HK-2 (cell line): ENCODE measurements around the gene LRRC15.

Source experiments
- DNase-seq: peaks from one replicate; pipeline ENCODE4 v3.0.0-alpha.2; 2018; ENCODE audit not compliant: unreplicated experiment

Gene LRRC15

GRCh38 chr3:194384569-194385001 lies 15.0 kb upstream of the LRRC15 start:
- DNase-seq = no peak

DNA sequence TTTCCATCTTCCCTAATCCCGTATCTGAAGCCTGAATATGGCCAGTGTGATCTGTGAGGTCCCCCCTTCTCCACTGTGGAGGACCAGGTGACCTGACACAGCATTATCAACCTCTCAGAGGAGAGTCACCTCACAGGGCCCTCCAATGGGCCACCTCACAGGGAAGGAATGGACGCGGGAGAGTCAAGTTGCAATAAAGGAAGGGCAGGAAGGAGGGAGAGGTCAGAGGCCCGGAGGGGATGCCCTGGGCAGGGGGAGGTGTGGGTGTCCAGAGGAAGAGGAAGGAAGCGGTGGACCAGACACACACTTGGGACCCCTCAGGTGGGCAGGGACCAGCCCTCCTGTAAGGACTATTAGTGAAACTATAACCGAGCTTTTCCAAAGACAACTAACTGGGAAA lies 14.6 kb upstream of the LRRC15 start:
- DNase-seq = no peak

DNA sequence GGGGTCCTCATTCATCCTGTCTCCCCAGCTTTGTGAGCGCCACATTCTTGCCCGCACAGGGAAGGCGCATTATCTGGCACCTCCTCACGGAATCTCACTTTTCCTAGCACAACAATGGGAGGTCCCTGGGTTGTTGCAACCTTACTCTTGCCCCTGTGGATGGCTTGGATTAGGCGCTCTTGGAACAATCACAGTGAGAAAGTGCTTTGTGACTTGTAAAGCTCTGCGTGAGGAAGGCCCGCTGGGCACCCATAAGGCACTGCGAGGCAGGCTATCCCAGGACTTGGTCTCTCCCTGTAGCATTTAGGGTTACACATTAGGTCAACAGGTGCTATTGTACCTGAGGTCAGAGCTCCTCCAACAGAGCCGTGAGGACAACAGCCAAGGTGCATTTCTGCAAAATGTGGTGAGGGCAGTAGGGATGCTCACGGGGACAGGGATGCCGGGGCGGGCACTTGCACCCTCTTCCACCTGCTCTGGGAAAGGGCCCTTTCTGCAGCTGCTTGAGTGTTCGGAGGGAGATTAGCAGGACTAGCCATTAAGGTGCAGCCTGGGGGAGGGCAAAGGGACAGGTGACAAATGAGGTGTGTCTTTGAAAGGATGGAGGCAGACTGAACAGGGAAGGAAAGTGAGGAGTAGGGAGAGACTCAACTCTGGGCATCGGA lies 13.9 kb upstream of the LRRC15 start:
- no peak for DNase-seq

DNA sequence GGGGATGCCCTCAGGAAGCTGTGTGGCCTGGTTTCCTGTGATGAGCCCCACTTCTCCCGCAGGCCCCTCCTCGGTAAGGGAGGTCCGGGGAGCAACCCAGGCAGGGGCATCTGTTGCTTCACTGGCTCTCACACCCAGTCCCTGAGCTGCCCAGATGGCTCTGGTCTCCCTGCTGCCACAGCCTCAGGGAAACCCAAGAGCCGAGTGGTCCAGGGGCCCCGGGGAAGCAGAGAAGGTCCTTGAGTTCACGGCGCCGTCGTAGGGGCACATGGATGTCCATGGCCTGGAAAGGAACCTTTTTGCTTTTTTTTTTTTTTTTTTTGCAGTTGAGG lies 13.3 kb upstream of the LRRC15 start:
- no peak for DNase-seq

DNA sequence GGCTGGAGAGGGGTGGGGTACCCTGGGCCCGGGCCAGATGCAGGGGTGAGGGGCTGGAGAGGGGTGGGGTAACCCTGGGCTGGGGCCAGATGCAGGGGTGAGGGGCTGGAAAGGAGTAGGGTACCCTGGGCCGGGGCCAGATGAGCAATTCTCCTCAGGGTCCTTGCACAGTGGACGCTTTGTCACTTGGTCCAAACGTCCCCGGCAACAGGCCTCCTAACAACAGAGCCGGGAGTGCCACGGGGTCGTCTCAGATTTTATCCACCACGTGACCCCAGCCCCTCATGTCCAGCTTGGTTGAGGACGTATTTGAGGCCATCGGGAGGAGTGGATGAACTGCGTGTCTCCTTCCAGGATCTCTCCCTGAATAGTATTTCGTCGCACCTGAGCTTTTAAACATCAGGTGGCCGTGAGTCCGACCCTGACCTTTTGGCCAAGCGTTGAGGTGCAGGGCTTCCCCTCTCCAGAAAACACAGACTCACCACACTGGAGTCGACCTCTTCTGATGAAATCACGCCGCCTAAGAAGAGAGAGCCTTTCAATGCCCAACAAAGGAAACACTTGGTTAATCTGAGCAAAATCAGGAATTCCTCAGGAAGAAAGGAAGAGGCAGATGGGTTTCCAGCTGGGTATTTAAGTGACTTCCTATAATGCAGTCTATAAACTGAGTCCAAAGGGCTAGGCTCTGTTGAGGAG lies 12.8 kb upstream of the LRRC15 start:
- DNase-seq = no peak

DNA sequence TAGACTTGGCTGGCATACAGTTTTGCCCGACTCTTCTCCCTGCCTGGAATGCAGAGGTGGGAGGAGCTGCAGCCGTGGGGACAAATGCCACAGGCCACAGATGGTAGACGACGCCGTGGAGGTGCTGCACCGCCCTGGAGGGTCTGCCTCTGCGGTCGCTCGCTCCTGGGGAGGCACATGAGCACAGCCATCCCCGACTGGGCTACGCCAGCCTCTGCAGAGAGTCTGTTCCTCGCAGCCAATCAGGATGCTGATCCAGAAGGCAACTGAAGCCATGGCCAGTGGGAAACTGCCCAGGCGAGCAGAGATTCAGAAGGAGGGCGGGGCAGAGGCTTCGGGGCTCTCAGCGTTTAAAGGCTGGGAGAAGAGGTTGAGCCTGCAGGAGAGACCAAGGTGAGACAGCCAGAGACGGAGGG lies 11.9 kb upstream of the LRRC15 start:
- DNase-seq = no peak

- DNase-seq = no peak
Measured at GRCh38 chr3:194380326-194380725, 10.8 kb upstream of the LRRC15 start.

DNA sequence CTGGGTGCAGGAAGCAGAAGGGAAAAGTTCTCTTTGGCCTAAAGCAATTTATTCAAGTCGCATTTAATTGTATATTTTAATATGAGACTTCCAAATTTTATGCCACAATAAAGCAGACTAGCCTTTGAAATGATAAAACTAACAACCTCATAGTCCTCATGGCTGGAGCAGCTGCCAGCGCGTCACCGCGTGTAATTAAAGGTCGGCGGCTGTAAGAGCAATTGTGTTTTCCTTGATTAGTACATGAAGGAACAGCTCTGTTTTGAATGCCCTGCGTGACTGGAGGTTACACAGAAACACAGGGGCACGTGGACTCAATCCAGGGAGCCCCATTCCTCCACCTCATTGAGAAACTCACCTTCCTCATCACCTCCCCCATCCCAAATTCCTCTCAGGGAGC lies 10.1 kb upstream of the LRRC15 start:
- no peak for DNase-seq

GRCh38 chr3:194379231-194379630 lies 9.7 kb upstream of the LRRC15 start:
- DNase-seq = no peak

DNA sequence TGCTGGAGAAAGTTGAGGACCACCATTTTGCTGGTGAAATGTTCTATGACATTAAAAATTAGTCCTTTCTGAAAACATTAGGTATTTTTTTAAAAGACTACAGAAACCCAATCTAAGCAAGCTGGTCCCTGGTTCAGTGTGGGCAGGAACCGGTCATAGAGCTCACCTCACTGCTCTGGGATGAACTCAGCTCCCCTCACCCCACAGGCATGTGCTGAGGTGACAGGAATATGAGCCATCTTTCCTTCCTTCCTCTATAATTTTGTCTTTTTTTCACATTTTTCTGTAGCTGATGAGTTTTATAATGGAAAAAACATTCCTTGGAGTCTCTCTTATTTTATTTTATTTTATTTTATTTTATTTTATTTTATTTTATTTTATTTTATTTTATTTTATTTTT lies 8.2 kb upstream of the LRRC15 start:
- no peak for DNase-seq

GRCh38 chr3:194376241-194376560 lies 6.7 kb upstream of the LRRC15 start:
- no peak for DNase-seq

DNA sequence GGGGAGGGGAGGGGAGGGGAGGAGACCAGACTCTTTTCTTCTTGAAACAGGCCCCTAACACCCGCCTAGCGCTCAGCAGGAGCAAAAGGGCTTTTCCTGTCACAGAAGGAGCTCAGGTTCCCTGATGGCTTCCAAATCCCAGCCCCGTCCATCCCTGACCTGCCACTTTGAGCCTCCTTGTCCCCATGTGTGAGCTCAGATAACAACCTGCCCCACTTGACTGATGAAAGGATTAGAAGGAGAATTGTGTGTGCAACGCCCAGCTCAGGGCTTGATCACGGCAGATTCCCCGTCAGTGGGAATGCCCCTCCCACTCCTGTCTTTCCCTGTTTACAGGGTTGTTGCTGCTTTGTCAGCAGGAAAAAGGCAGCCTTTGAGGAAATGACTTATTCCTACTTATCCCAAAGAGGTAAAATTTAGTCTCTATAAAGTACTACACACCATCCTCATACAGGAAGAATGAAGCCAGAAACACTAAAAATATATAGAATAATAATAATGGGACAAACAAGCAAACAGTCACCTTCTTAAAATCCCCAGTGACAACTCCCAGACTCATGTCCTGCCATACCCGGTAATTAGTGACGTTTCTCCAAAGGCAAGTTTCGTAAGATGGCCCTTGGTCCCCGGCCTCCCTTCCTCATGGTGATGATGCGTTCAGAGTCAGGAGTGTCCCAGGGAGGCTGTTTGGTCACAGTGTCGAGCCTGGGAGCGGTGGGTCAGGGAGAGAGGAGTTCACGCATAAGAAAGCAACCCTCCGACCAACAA lies 6.1 kb upstream of the LRRC15 start:
- no peak for DNase-seq

- DNase-seq = no peak
Measured at GRCh38 chr3:194374935-194375334, 5.4 kb upstream of the LRRC15 start.

- no peak for DNase-seq
Measured at GRCh38 chr3:194373899-194374298, 4.4 kb upstream of the LRRC15 start.

GRCh38 chr3:194373028-194373427 lies 3.5 kb upstream of the LRRC15 start:
- DNase-seq = no peak

- DNase-seq = no peak
Measured at GRCh38 chr3:194370753-194371152, 1.2 kb upstream of the LRRC15 start.

GRCh38 chr3:194368918-194369317 lies 625 bp downstream of the LRRC15 start:
- no peak for DNase-seq

DNA sequence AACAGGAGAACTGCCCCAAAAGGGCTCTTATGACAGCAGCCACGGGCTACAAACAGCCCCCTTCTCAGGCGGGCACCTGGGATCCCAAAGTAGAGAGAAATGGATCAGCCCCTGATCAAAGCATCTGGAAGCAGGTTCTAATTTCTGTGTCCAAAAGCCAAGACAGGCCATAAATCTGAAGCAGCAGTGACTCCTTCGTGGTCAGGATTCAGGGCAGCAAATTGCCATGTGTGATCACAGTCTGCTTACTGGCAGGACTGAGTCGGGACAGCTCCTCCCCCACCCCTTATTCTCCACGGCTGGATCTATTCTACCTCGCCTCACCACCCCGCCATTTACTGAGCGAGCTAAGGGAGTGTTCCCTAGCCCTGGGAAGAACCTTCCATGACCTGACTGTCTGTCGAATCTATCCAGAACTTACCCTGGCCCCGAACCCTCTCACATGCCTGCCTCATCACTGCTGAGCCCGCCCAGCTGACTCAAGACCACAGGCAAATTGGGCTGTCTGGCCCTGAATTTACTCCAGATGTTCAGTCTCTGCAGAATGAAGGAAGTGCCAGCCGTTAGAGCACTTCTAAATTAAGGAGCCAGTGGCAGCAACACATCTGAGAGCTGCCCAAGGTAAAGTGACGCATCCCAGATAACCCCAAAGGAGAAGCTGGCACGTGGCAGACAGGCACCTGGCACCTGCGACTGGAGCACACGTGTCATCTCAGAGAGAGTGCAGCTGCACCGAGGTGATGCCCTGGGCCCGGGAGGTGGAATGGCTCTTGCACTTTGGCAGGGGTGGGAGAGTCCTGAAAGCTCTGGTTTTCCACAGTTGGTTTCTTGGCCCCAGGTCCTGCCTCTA lies 1.3 kb downstream of the LRRC15 start:
- DNase-seq = no peak

DNA sequence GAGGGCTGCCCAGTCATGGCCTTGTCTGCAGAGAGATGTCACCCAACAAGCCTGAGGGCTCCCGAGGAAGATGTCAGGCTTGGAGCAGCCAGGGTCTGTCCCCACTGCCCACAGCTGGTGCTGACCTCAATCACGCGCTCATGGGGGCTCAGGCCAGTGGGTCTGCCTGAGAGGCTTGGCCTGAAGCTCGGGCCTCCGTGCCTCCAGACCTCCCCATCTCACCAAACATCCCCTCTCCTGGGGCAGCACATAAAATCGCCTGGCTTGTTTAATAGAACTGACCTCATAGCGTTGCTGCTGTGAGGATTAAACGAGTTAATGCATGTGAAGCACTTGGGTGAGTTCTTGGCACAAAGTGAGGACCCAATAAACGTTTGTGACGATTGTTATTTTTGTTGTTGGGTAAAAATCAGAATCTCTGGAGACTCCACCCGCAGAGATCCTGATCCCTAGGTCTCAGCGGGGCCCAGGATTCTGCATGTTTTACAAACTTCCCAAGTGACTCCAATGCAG lies 3.5 kb downstream of the LRRC15 start:
- no peak for DNase-seq

DNA sequence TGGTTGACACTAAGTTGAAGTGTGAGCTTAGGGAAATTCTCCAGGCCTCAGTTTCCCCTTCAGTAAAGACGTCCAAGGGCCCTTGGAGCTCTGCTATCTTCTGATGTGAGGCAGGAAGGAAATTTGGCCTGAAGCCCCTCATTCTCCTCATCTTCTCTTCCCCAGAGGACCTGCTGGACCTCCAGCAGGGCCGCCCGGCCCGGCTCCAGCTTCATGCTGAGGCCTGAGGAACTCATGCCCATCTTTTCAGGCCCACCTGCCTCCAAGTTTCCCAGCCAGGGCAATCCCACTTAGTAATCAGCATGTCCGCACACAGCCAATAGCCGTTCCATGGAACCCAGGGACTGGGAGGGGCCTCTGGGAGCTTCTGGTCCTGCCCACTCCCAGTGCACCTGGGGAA lies 4.0 kb downstream of the LRRC15 start:
- DNase-seq = no peak

DNA sequence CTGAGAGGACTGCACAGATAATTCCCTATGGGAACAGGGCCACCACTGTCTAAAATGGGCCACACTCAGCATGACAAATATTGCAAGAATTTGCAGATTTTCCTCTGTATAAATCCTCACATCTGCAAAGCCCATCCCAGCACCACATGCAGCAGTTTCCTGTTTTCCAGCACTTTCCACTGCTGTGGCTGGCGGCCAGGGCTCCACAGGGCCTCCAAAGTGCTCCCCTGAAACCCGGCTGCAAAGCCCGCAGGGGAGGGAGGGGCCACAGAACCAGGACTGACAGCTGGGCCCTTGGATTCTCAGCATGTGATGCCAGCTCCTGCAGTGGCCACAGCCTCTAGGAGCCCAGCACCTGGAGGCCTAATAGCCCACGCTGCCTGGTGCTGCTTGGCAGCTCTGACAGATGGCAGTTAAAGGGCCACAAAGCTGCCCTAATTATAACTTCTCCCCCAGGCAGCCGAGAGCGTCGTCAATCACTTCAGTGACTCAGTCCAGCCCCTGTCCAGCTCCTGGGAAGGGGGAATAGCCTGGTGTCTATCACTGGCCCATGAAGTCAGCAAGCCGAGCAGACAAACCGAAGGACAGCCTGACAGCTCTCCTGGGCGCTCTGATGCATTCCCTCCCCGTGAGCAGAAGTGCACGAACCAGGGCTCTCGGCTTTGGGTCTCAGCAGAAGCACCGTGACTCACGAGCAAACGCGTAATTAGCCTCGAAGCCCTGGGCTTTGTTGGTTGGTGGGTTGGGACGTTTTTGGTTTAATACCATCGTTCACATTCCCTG lies 4.7 kb downstream of the LRRC15 start:
- no peak for DNase-seq
